Measurements from ENCODE around the gene HORMAD2.

GRCh38 chr22:30038219-30038618 is 42.0 kb upstream of the HORMAD2 start:
- TF ChIP-seq CTCF (IDR thresholded peaks at IDR 0.05) (no peak), POLR2A (IDR thresholded peaks at IDR 0.05) (no peak)
